KOPT-K1 (cell line): Measurements from ENCODE around the gene CXCL14.

Source experiments
- H3K27ac ChIP-seq: fragments of 200-600 bp; sonication (generic); 2 replicates; pipeline ENCODE4 v1.5.1; 2016; ENCODE audit warnings: antibody characterized with exemption, mild to moderate bottlenecking, low read depth, low read length; ENCODE audit not compliant: poor library complexity, severe bottlenecking
- H3K36me3 ChIP-seq: fragments of 200-600 bp; sonication (generic); 2 replicates; pipeline ENCODE4 v1.5.1; 2017; ENCODE audit warnings: antibody characterized with exemption, mild to moderate bottlenecking, low read length, moderate library complexity; ENCODE audit not compliant: insufficient read depth
- H3K9me3 ChIP-seq: fragments of 200-600 bp; sonication (generic); 2 replicates; pipeline ENCODE4 v1.5.1; 2017; ENCODE audit warnings: antibody characterized with exemption, low read length, mild to moderate bottlenecking; ENCODE audit not compliant: insufficient read depth, poor library complexity, severe bottlenecking

The CXCL14 gene

GRCh38 chr5:135602882-135603721 is 24.3 kb upstream of the CXCL14 start:
- no peaks in the 10 kb centered on the region for H3K9me3 ChIP-seq
- no peaks in the 10 kb centered on the region for H3K36me3 ChIP-seq
- H3K27ac ChIP-seq: no peak overlapping the region

GRCh38 chr5:135601466-135601865 is 22.7 kb upstream of the CXCL14 start:
- Histone ChIP-seq H3K27ac (no peak overlapping the region), H3K9me3 (no peaks in the 10 kb centered on the region), H3K36me3 (no peaks in the 10 kb centered on the region)

- H3K36me3 ChIP-seq: no peaks in the 10 kb centered on the region
- no peaks in the 10 kb centered on the region for H3K9me3 ChIP-seq
- no peak overlapping the region for H3K27ac ChIP-seq
Measured at GRCh38 chr5:135600971-135601381, 22.2 kb upstream of the CXCL14 start.

GRCh38 chr5:135600152-135600570 is 21.4 kb upstream of the CXCL14 start:
- Histone ChIP-seq H3K9me3 (no peaks in the 10 kb centered on the region), H3K36me3 (no peaks in the 10 kb centered on the region), H3K27ac (no peak overlapping the region)

- Histone ChIP-seq H3K36me3 (no peaks in the 10 kb centered on the region), H3K9me3 (no peaks in the 10 kb centered on the region), H3K27ac (no peak overlapping the region)
Measured at GRCh38 chr5:135599421-135600151, 20.8 kb upstream of the CXCL14 start.

GRCh38 chr5:135598691-135599395 is 20.1 kb upstream of the CXCL14 start:
- Histone ChIP-seq H3K36me3 (no peaks in the 10 kb centered on the region), H3K27ac (no peak overlapping the region), H3K9me3 (no peaks in the 10 kb centered on the region)

GRCh38 chr5:135596788-135597187 is 18.0 kb upstream of the CXCL14 start:
- H3K36me3 ChIP-seq: no peaks in the 10 kb centered on the region

GRCh38 chr5:135596157-135596763 is 17.5 kb upstream of the CXCL14 start:
- H3K36me3 ChIP-seq: no peaks in the 10 kb centered on the region
- no peaks in the 10 kb centered on the region for H3K9me3 ChIP-seq
- no peak overlapping the region for H3K27ac ChIP-seq

More at GRCh38 chr5:135596788-135597187, 18.0 kb upstream of the CXCL14 start:
- H3K27ac ChIP-seq: no peak overlapping the region
- H3K9me3 ChIP-seq: no peaks in the 10 kb centered on the region

GRCh38 chr5:135594416-135594960 is 15.7 kb upstream of the CXCL14 start:
- Histone ChIP-seq H3K9me3 (no peaks in the 10 kb centered on the region), H3K27ac (no peak overlapping the region), H3K36me3 (no peaks in the 10 kb centered on the region)

- no peaks in the 10 kb centered on the region for H3K36me3 ChIP-seq
- no peak overlapping the region for H3K27ac ChIP-seq
- no peaks in the 10 kb centered on the region for H3K9me3 ChIP-seq
Measured at GRCh38 chr5:135593886-135594285, 15.1 kb upstream of the CXCL14 start.

GRCh38 chr5:135593141-135593540 is 14.3 kb upstream of the CXCL14 start:
- H3K9me3 ChIP-seq: no peaks in the 10 kb centered on the region
- H3K27ac ChIP-seq: no peak overlapping the region
- H3K36me3 ChIP-seq: no peaks in the 10 kb centered on the region

GRCh38 chr5:135592312-135593045 is 13.7 kb upstream of the CXCL14 start:
- no peak overlapping the region for H3K27ac ChIP-seq
- no peaks in the 10 kb centered on the region for H3K36me3 ChIP-seq
- no peaks in the 10 kb centered on the region for H3K9me3 ChIP-seq

GRCh38 chr5:135591277-135591676 is 12.5 kb upstream of the CXCL14 start:
- H3K9me3 ChIP-seq: no peaks in the 10 kb centered on the region
- no peak overlapping the region for H3K27ac ChIP-seq
- no peaks in the 10 kb centered on the region for H3K36me3 ChIP-seq

GRCh38 chr5:135589152-135589551 is 10.4 kb upstream of the CXCL14 start:
- no peaks in the 10 kb centered on the region for H3K9me3 ChIP-seq
- no peak overlapping the region for H3K27ac ChIP-seq
- H3K36me3 ChIP-seq: no peaks in the 10 kb centered on the region
